ENCODE results near the gene LEP. TPM values are rescaled to one million over a fixed set of nuclear protein-coding genes. Genes with fewer than 3 reads are reported as not detected.

Gene LEP
- total RNA-seq, 1 experiment from 2014 or later: not detected

- H4K5ac ChIP-seq (ENCODE audit: insufficient read length, low read depth, low read length): no peak overlapping the region
- no peaks in the 10 kb centered on the region for H4K20me1 ChIP-seq (ENCODE audit: control insufficient read depth, insufficient read depth, insufficient read length)
- H2BK120ac ChIP-seq (ENCODE audit: low read depth, low read length, poor library complexity, severe bottlenecking): no peak overlapping the region
These were observed 23.9 kb upstream of the LEP start for GRCh38 chr7:128217030-128217805.

More at GRCh38 chr7:128217030-128217805, 23.9 kb upstream of the LEP start:
- Histone ChIP-seq H4K8ac (replicated peaks; ENCODE audit: insufficient read length, low read depth, low read length) (no peak overlapping the region), H3T11ph (ENCODE audit: low read length) (no peak overlapping the region), H3K14ac (ENCODE audit: insufficient read depth, low read length) (no peak overlapping the region), H2BK12ac (ENCODE audit: insufficient read length, low read depth, low read length) (no peak overlapping the region), H3K23me2 (ENCODE audit: insufficient read length, low read depth, low read length, poor library complexity, severe bottlenecking) (no peaks in the 10 kb centered on the region), H3K4me1 (ENCODE audit: insufficient read depth, low read length) (no peaks in the 10 kb centered on the region; the same call in 1 of the 2 replicates), H3K56ac (ENCODE audit: insufficient read length, low read depth, low read length) (no peak overlapping the region), H3K79me2 (ENCODE audit: insufficient read depth, low read length) (no peaks in the 10 kb centered on the region), H2AFZ (ENCODE audit: low read length) (no peak overlapping the region), H3K9me3 (ENCODE audit: control insufficient read depth, low read depth, low read length) (no peaks in the 10 kb centered on the region), H3K4ac (ENCODE audit: low read depth, low read length) (no peak overlapping the region), H2BK5ac (ENCODE audit: insufficient read length, low read length) (no peak overlapping the region), H3K9ac (ENCODE audit: extremely low read depth, insufficient read length, low read length) (no peak overlapping the region), H3K27ac (ENCODE audit: insufficient read length, low read depth, low read length) (no peak overlapping the region), H4K91ac (ENCODE audit: insufficient read length, low read depth, low read length) (no peak overlapping the region), H3K18ac (ENCODE audit: insufficient read length, low read depth, low read length) (no peak overlapping the region), H3K27me3 (ENCODE audit: insufficient read depth, low read length) (no peaks in the 10 kb centered on the region), H3K23ac (ENCODE audit: insufficient read length, low read depth, low read length) (no peak overlapping the region), H2BK20ac (ENCODE audit: low read depth, low read length, poor library complexity, severe bottlenecking) (no peak overlapping the region), H2BK15ac (ENCODE audit: low read depth, low read length) (no peak overlapping the region), H3K4me2 (ENCODE audit: insufficient read depth, insufficient read length, low read length) (no peak overlapping the region), H3K79me1 (ENCODE audit: insufficient read depth, low read depth, low read length, poor library complexity, severe bottlenecking) (no peaks in the 10 kb centered on the region), H2AK5ac (ENCODE audit: insufficient read length, low read length) (no peak overlapping the region)
- peak; percentile 79 for DNase-seq
- H3K27ac Mint-ChIP-seq: no peak overlapping the region
- no peaks in the 10 kb centered on the region; a peak in 1 of 5 replicates for H3K9me3 Mint-ChIP-seq
- WGBS (ENCODE audit: extremely low coverage, insufficient read length, low lambda C conversion rate): no CpG with 5 or more reads among the region's 12 CpGs
- no peaks in the 10 kb centered on the region; a peak in 1 of 7 replicates for H3K36me3 Mint-ChIP-seq (ENCODE audit: insufficient read depth in 1 of 3, low read depth in 3 of 3)
- peaks cover 42% of the 10 kb centered on the region for H3K27me3 Mint-ChIP-seq (ENCODE audit: low read depth)
- H3K4me3 Mint-ChIP-seq: no peak overlapping the region
- H3K4me1 Mint-ChIP-seq: peaks cover 26 to 31% of the 10 kb centered on the region in 2 experiments
- TF ChIP-seq CTCF (conservative IDR thresholded peaks at IDR 0.05): no peak

All from H9 (cell line).